HEK293 (cell line): ENCODE results near the gene PRPH2.

ENCODE experiments used
- CTCF ChIP-seq: fragments of 450-650 bp; formaldehyde crosslinking; IDR thresholded peaks from 2 replicates; pipeline ENCODE4 v1.5.1; 2016; ENCODE audit warnings: missing biosample characterization, missing genetic modification characterization
- KLF7 ChIP-seq: fragments of 450-650 bp; formaldehyde crosslinking; IDR thresholded peaks from 2 replicates; pipeline ENCODE4 v1.5.1; 2016; ENCODE audit warnings: missing biosample characterization, missing genetic modification characterization, borderline replicate concordance
- MEIS1 ChIP-seq: sonication (generic); formaldehyde crosslinking; IDR thresholded peaks from 2 replicates; pipeline ENCODE4 v1.8.1; 2022; ENCODE audit warnings: missing genetic modification reagents, mild to moderate bottlenecking, borderline replicate concordance
- WT1 ChIP-seq: fragments of 450-650 bp; formaldehyde crosslinking; IDR thresholded peaks from 2 replicates; pipeline ENCODE4 v1.5.1; 2016; ENCODE audit warnings: missing biosample characterization, missing genetic modification characterization
- ZNF24 ChIP-seq: fragments of 450-650 bp; formaldehyde crosslinking; IDR thresholded peaks from 2 replicates; pipeline ENCODE4 v1.5.1; 2016; ENCODE audit warnings: missing biosample characterization, missing genetic modification characterization
- ZNF26 ChIP-seq: fragments of 450-650 bp; formaldehyde crosslinking; IDR thresholded peaks from 2 replicates; pipeline ENCODE4 v1.5.1; 2016; ENCODE audit warnings: missing biosample characterization, missing genetic modification characterization
- ZNF398 ChIP-seq: fragments of 450-650 bp; formaldehyde crosslinking; IDR thresholded peaks from 2 replicates; pipeline ENCODE4 v1.5.1; 2017; ENCODE audit warnings: missing biosample characterization, missing genetic modification characterization
- ZNF580 ChIP-seq: fragments of 450-650 bp; formaldehyde crosslinking; IDR thresholded peaks from 2 replicates; pipeline ENCODE4 v1.5.1; 2016; ENCODE audit warnings: missing biosample characterization, missing genetic modification characterization
- ZNF629 ChIP-seq: fragments of 450-650 bp; formaldehyde crosslinking; IDR thresholded peaks from 2 replicates; pipeline ENCODE4 v1.5.1; 2017; ENCODE audit warnings: missing biosample characterization, missing genetic modification characterization

GRCh38 chr6:42664718-42665117 lies 57.7 kb downstream of the PRPH2 start:
- TF ChIP-seq ZNF580 (no peak), ZNF629 (tag by site-specific recombination) (no peak), MEIS1 (CRISPR knock-in tag) (no peak), ZNF24 (tag by site-specific recombination) (no peak), CTCF (no peak), ZNF26 (tag by site-specific recombination) (no peak), WT1 (tag by site-specific recombination) (no peak), KLF7 (tag by site-specific recombination) (no peak), ZNF398 (tag by site-specific recombination) (no peak)
